Measurements from ENCODE around the gene KHDC1. TPM values are rescaled to one million over a fixed set of nuclear protein-coding genes. Genes with fewer than 3 reads are reported as not detected.

KHDC1 gene
- total RNA-seq, 3 donors from 2014 or later, result 0.32 to 1.0 (median 0.66) TPM

GRCh38 chr6:73207221-73207837 lies 55.7 kb downstream of the KHDC1 start:
- no peaks in the 10 kb centered on the region for H3K27me3 ChIP-seq
- DNase-seq (ENCODE audit: low spot score in 2 of 2), result no peak
- intact Hi-C loops (cut with DNase I; ENCODE audit: low total_unique reads), result no loop called here
- no peak for TF ChIP-seq CTCF (IDR thresholded peaks at IDR 0.05)
- no peak for TF ChIP-seq POLR2A (IDR thresholded peaks at IDR 0.05)
- no peak for TF ChIP-seq POLR2AphosphoS5 (IDR thresholded peaks at IDR 0.05)
- H3K4me3 ChIP-seq, result no peak overlapping the region
- no peak overlapping the region for H3K27ac ChIP-seq
- no peaks in the 10 kb centered on the region for H3K4me1 ChIP-seq
- no peaks in the 10 kb centered on the region for H3K36me3 ChIP-seq
- no peaks in the 10 kb centered on the region for H3K9me3 ChIP-seq

- no peaks in the 10 kb centered on the region for H3K36me3 ChIP-seq
- no peaks in the 10 kb centered on the region for H3K9me3 ChIP-seq
- H3K27me3 ChIP-seq, result no peaks in the 10 kb centered on the region
- no peaks in the 10 kb centered on the region for H3K4me1 ChIP-seq
- intact Hi-C loops (cut with DNase I; ENCODE audit: low total_unique reads), result no loop called here
- no peak overlapping the region for H3K27ac ChIP-seq
- H3K4me3 ChIP-seq, result no peak overlapping the region
- TF ChIP-seq POLR2A (IDR thresholded peaks at IDR 0.05), result no peak
- TF ChIP-seq CTCF (IDR thresholded peaks at IDR 0.05), result no peak
- no peak for TF ChIP-seq POLR2AphosphoS5 (IDR thresholded peaks at IDR 0.05)
- DNase-seq (ENCODE audit: low spot score in 2 of 2), result no peak
Observed at GRCh38 chr6:73204252-73204651, 58.7 kb downstream of the KHDC1 start.

GRCh38 chr6:73203098-73203497 lies 59.9 kb downstream of the KHDC1 start:
- no peaks in the 10 kb centered on the region for H3K27me3 ChIP-seq
- no peaks in the 10 kb centered on the region for H3K4me1 ChIP-seq
- no peaks in the 10 kb centered on the region for H3K36me3 ChIP-seq
- intact Hi-C loops (cut with DNase I; ENCODE audit: low total_unique reads), result no loop called here
- no peak for DNase-seq (ENCODE audit: low spot score in 2 of 2)
- H3K27ac ChIP-seq, result no peak overlapping the region
- H3K9me3 ChIP-seq, result no peaks in the 10 kb centered on the region
- TF ChIP-seq POLR2A (IDR thresholded peaks at IDR 0.05) (no peak), POLR2AphosphoS5 (IDR thresholded peaks at IDR 0.05) (no peak), CTCF (IDR thresholded peaks at IDR 0.05) (no peak)
- H3K4me3 ChIP-seq, result no peak overlapping the region

- H3K9me3 ChIP-seq, result no peaks in the 10 kb centered on the region
- no peak overlapping the region for H3K4me3 ChIP-seq
- no peaks in the 10 kb centered on the region for H3K36me3 ChIP-seq
- H3K27me3 ChIP-seq, result no peaks in the 10 kb centered on the region
- intact Hi-C loops (cut with DNase I; ENCODE audit: low total_unique reads), result no loop called here
- no peaks in the 10 kb centered on the region for H3K4me1 ChIP-seq
- no peak for TF ChIP-seq POLR2AphosphoS5 (IDR thresholded peaks at IDR 0.05)
- TF ChIP-seq CTCF (IDR thresholded peaks at IDR 0.05), result no peak
- no peak for TF ChIP-seq POLR2A (IDR thresholded peaks at IDR 0.05)
- DNase-seq (ENCODE audit: low spot score in 2 of 2), result no peak
- H3K27ac ChIP-seq, result no peak overlapping the region
Observed at GRCh38 chr6:73200735-73201134, 62.3 kb downstream of the KHDC1 start.

GRCh38 chr6:73200247-73200646 lies 62.7 kb downstream of the KHDC1 start:
- no peak for TF ChIP-seq POLR2A (IDR thresholded peaks at IDR 0.05)
- no peak for TF ChIP-seq CTCF (IDR thresholded peaks at IDR 0.05)
- TF ChIP-seq POLR2AphosphoS5 (IDR thresholded peaks at IDR 0.05), result no peak
- Histone ChIP-seq H3K27ac (no peak overlapping the region), H3K4me3 (no peak overlapping the region), H3K36me3 (no peaks in the 10 kb centered on the region), H3K9me3 (no peaks in the 10 kb centered on the region), H3K4me1 (no peaks in the 10 kb centered on the region), H3K27me3 (no peaks in the 10 kb centered on the region)
- intact Hi-C loops (cut with DNase I; ENCODE audit: low total_unique reads), result no loop called here
- no peak for DNase-seq (ENCODE audit: low spot score in 2 of 2)

All from breast epithelium (tissue), 4 donors.